GM19395 (cell line): ENCODE data around the gene ZNF384.
A peak's percentile ranks its signal among the peaks of the same experiment; 100 is the strongest.

ENCODE experiments used
- ATAC-seq: cut with Tn5 transposase; IDR thresholded peaks from one replicate; pipeline ENCODE4 v1.9.1; 2021; ENCODE audit warnings: mild to moderate bottlenecking, moderate library complexity; ENCODE audit not compliant: unreplicated experiment

Gene ZNF384

GRCh38 chr12:6662602-6662905 is 26.6 kb downstream of the ZNF384 start:
- ATAC-seq: no peak

GRCh38 chr12:6653987-6654386 is 35.2 kb downstream of the ZNF384 start:
- no peak for ATAC-seq

GRCh38 chr12:6653342-6653741 is 35.8 kb downstream of the ZNF384 start:
- no peak for ATAC-seq

GRCh38 chr12:6652391-6652790 is 36.8 kb downstream of the ZNF384 start:
- ATAC-seq: no peak

GRCh38 chr12:6650832-6651231 is 38.3 kb downstream of the ZNF384 start:
- ATAC-seq: no peak

GRCh38 chr12:6647083-6647604 is 42.0 kb downstream of the ZNF384 start, which contains the start of gene ACRBP:
TSS of gene ACRBP (minus strand) at chr12:6647432. CDS start at chr12:6647366, 66 bp downstream.
- no peak for ATAC-seq

GRCh38 chr12:6646276-6647082 is 42.7 kb downstream of the ZNF384 start:
- no peak for ATAC-seq

GRCh38 chr12:6644903-6645302 is 44.3 kb downstream of the ZNF384 start:
- ATAC-seq: no peak

- no peak for ATAC-seq
Observed at GRCh38 chr12:6644257-6644596, 44.9 kb downstream of the ZNF384 start.

GRCh38 chr12:6643569-6644256 is 45.5 kb downstream of the ZNF384 start:
- ATAC-seq: no peak

- ATAC-seq: no peak
Observed at GRCh38 chr12:6641131-6641530, 48.0 kb downstream of the ZNF384 start.

GRCh38 chr12:6640497-6640896 is 48.7 kb downstream of the ZNF384 start:
- no peak for ATAC-seq

- no peak for ATAC-seq
Observed at GRCh38 chr12:6639151-6639801, 49.9 kb downstream of the ZNF384 start.

- ATAC-seq: no peak
Observed at GRCh38 chr12:6638305-6638704, 50.9 kb downstream of the ZNF384 start.

- ATAC-seq: peak; percentile 41
Observed at GRCh38 chr12:6635856-6636531, 53.2 kb downstream of the ZNF384 start, which contains the start of gene LPAR5. TSS of gene LPAR5 (minus strand) at chr12:6635959. CDS start at chr12:6621248, 14,711 bp downstream.

GRCh38 chr12:6635375-6635855 is 53.8 kb downstream of the ZNF384 start:
- peak; percentile 40 for ATAC-seq

GRCh38 chr12:6632026-6632983 is 56.9 kb downstream of the ZNF384 start:
- ATAC-seq: no peak

- ATAC-seq: no peak
Observed at GRCh38 chr12:6631549-6631961, 57.6 kb downstream of the ZNF384 start.

GRCh38 chr12:6630736-6631135 is 58.4 kb downstream of the ZNF384 start:
- no peak for ATAC-seq

GRCh38 chr12:6627616-6628015 is 61.6 kb downstream of the ZNF384 start:
- ATAC-seq: no peak
